C4-2B (cell line): ENCODE results near the gene MED13L.

Experiments
- ZFX ChIP-seq: fragments of 450-650 bp; IDR thresholded peaks from 2 replicates; pipeline ENCODE4 v1.6.1; 2017
- TF ChIP-seq, protein P1 (sequence below): fragments of 450-650 bp; conservative IDR thresholded peaks from 2 replicates; pipeline ENCODE4 v1.5.1; 2017; ENCODE audit warnings: mild to moderate bottlenecking

DNA sequence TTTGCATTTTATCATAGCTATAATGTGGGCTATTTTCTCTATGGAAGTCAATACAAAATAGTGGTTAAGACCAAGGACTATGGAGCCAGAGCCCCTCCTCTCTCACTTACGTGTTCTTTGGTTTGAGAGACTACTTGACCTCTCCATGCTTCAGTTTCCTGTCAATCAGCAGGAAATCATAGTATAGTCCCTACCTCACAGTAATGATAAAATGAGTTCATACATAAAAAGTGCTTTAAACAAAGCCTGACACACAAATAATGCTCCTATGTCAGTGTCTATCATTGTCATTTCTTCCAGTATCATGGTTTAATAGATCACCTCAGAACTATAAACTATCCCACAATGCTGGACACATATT is 90.4 kb downstream of the MED13L start:
- TF ChIP-seq, protein P1, sequence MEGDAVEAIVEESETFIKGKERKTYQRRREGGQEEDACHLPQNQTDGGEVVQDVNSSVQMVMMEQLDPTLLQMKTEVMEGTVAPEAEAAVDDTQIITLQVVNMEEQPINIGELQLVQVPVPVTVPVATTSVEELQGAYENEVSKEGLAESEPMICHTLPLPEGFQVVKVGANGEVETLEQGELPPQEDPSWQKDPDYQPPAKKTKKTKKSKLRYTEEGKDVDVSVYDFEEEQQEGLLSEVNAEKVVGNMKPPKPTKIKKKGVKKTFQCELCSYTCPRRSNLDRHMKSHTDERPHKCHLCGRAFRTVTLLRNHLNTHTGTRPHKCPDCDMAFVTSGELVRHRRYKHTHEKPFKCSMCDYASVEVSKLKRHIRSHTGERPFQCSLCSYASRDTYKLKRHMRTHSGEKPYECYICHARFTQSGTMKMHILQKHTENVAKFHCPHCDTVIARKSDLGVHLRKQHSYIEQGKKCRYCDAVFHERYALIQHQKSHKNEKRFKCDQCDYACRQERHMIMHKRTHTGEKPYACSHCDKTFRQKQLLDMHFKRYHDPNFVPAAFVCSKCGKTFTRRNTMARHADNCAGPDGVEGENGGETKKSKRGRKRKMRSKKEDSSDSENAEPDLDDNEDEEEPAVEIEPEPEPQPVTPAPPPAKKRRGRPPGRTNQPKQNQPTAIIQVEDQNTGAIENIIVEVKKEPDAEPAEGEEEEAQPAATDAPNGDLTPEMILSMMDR, result no peak
- TF ChIP-seq ZFX, result no peak
